Heart right ventricle (tissue), 16 donors: ENCODE results near the gene PRELID3B. TPM values are rescaled to one million over a fixed set of nuclear protein-coding genes. Genes with fewer than 3 reads are reported as not detected.

Experiments
- ATAC-seq, 8 donors: fragments of 200-7000 bp; cut with Tn5 transposase; one replicate each; pipeline ENCODE4 v1.9.1; 2020; ENCODE audit warnings: mild to moderate bottlenecking in 8 of 8, moderate library complexity in 8 of 8, moderate number of reproducible peaks in 1 of 8
- DNase-seq, 2 donors: peaks; one replicate each; pipeline ENCODE4 v3.0.0-alpha.2; 2020
- H3K27ac ChIP-seq, 10 donors: fragments of 200-600 bp; sonication (generic) in 2 of 10; one replicate each; pipeline versions ENCODE4 v1.5.0 to v1.8.0; 2020 to 2022; ENCODE audit warnings: mild to moderate bottlenecking in 3 of 10
- H3K27me3 ChIP-seq, 7 donors: fragments of 200-600 bp; one replicate each; pipeline ENCODE4 v1.8.0; 2021 to 2022; ENCODE audit warnings: mild to moderate bottlenecking in 2 of 7
- H3K36me3 ChIP-seq, 9 donors: fragments of 200-600 bp; sonication (generic) in 1 of 9; one replicate each; pipeline versions ENCODE4 v1.5.0 to v1.8.0; 2020 to 2022; ENCODE audit warnings: mild to moderate bottlenecking in 2 of 9
- H3K4me1 ChIP-seq, 9 donors: fragments of 200-600 bp; sonication (generic) in 1 of 9; one replicate each; pipeline versions ENCODE4 v1.5.0 to v1.8.0; 2020 to 2022; ENCODE audit warnings: mild to moderate bottlenecking in 4 of 9
- H3K4me3 ChIP-seq, 10 donors: fragments of 200-600 bp; sonication (generic) in 2 of 10; one replicate each; pipeline versions ENCODE4 v1.5.0 to v1.8.0; 2020 to 2022; ENCODE audit warnings: mild to moderate bottlenecking in 7 of 10, moderate library complexity in 2 of 10
- H3K9me3 ChIP-seq, 11 donors: fragments of 200-600 bp in 10 of 11; sonication (generic) in 2 of 11; one replicate each; pipeline versions ENCODE4 v1.5.0 to v1.8.0; 2013 to 2022; ENCODE audit warnings: mild to moderate bottlenecking in 2 of 11, control low read depth in 1 of 11, moderate library complexity in 1 of 11
- CTCF ChIP-seq, 9 donors: fragments of 200-600 bp; sonication (generic) in 2 of 9; IDR thresholded peaks; one replicate each; pipeline versions ENCODE4 v1.5.0 to v1.8.0; 2021 to 2022; ENCODE audit warnings: antibody characterized with exemption in 9 of 9, mild to moderate bottlenecking in 5 of 9, moderate library complexity in 1 of 9
- WGBS, 2 donors: extraction: QIAGEN DNeasy Blood & Tissue Kit; methylation state at CpG; one replicate each; pipeline ENCODE4 v1.1.7; 2013; ENCODE audit warnings: inconsistent platforms in 1 of 2; 5-methylcytosine and 5-hydroxymethylcytosine counted together
- intact Hi-C, 10 donors: fragments of 100-400 bp; cut with DNase I; formaldehyde crosslinking; loops; one replicate each; pipeline versions ENCODE4 v1.11.1 to v1.14.2; 2022
- polyA plus RNA-seq, 2 donors: library from polyadenylated mRNA; stranded (reverse); fragments of 200-250 nt; gene quantifications; one replicate each; pipeline ENCODE4 v1.2.3, GENCODE V29; 2013
- total RNA-seq, 10 donors: library from RNA; stranded (reverse); fragmentation: NEBNext Ultra II Directional in 3 of 10; extraction: Animal tissue kit (Norgen Biotek cat#: 25700) in 3 of 10; gene quantifications; one replicate each; pipeline versions ENCODE4 v1.2.1 to v1.2.4, GENCODE V29; 2021 to 2023
- donor health status: Arrhythmogenic right ventricular cardiomyopathy.
- donor health status: ischemic (EF 13 %, LVEDD 7.1; RV severe dilation, severe dysfunction).
- donor health status: healthy with polysubstance abuse.
- donor health status: DM: no; HTN: yes; CAD: no.
- donor health status: DM: no; HTN: no; CAD: no.
- donor health status: ischemic (EF 25% LVEDD 6.9; RV normal size, moderate dysfunction).
- donor health status: ischemic (EF 25% LVEDD 5.7; RV mildly dilated, moderate dysfunction).
- donor health status: healthy.
- donor health status: DM: yes; HTN: yes; CAD: no.
- donor health status: Ischemic cardiomyopathy.
- donor health status: ischemic (EF 35%, LVEDD 5.7; RV mildly dilated, moderate dysfunction).
- donor health status: nonischemic (EF 11% LVEDD 7.7; RV severe dilation, severe dysfunction).
- donor health status: DM: yes; HTN: yes; CAD: no.
- donor health status: PGD.
- donor health status: ischemic (EF 29% LVEDD 5.4; RV normal size, mild dysfunction).
- donor health status: nonischemic (EF 23%, LVEDD 6.1; RV moderate dilation, normal function).

The PRELID3B gene
- total and polyA plus RNA-seq, 12 donors, result 11.5 to 55.9 (median 45.3) TPM

- ATAC-seq (peak in 1 of 8 donors; percentile 2), DNase-seq (peak in 1 of 2 donors; percentile 49)
- no peaks in the 10 kb centered on the region for H3K9me3 ChIP-seq
- H3K27me3 ChIP-seq, result no peaks in the 10 kb centered on the region
- H3K4me3 ChIP-seq, result peak overlapping the region; percentile 65 to 95 (median 86)
- peaks cover 0 to 17% (median 0%) of the 10 kb centered on the region in 9 donors for H3K36me3 ChIP-seq
- H3K27ac ChIP-seq, result peak overlapping the region; percentile 75 to 98 (median 90)
- TF ChIP-seq CTCF (IDR thresholded peaks at IDR 0.05), result no peak
- WGBS, 2 donors, result 86 to 89% methylated on average over 24 of the region's 24 CpGs
- intact Hi-C loops, result loop anchor here in 1 of 10 donors (2.0 kb wide), 1 partner anchor 59 kb away; no protein-coding TSS in a partner anchor
- peaks cover 21 to 81% (median 54%) of the 10 kb centered on the region in 9 donors for H3K4me1 ChIP-seq
Observed at GRCh38 chr20:59007665-59008511, 34.7 kb downstream of the PRELID3B start.

GRCh38 chr20:59006864-59007664 is 35.5 kb downstream of the PRELID3B start, which contains the start of gene CTSZ:
Gene CTSZ, minus strand, starts transcription at chr20:59007254. Its CDS starts 126 bp downstream, at chr20:59007128.
- H3K4me3 ChIP-seq, result peak within 1 kb of the TSS; percentile 65 to 95 (median 86)
- H3K27ac ChIP-seq, result peak within 1 kb of the TSS; percentile 75 to 98 (median 90)
- peak; percentile 51 to 81 for DNase-seq
- peak in 1 of 9 donors; percentile 8 for TF ChIP-seq CTCF (IDR thresholded peaks at IDR 0.05)
- 7 to 8% methylated on average over 64 to 82 of the region's 82 CpGs for WGBS, 2 donors
- peak; percentile 55 to 90 (median 78) for ATAC-seq
- no peaks in the 10 kb centered on the region for H3K9me3 ChIP-seq
- H3K36me3 ChIP-seq, result peaks cover 0 to 25% (median 0%) of the 10 kb centered on the region in 9 donors
- H3K27me3 ChIP-seq, result no peaks in the 10 kb centered on the region
- H3K4me1 ChIP-seq, result peaks cover 21 to 84% (median 54%) of the 10 kb centered on the region in 9 donors
- intact Hi-C loops, result no loop called here

GRCh38 chr20:59006167-59006863 is 36.3 kb downstream of the PRELID3B start:
- ATAC-seq (peak; percentile 5 to 28 (median 12)), DNase-seq (no peak)
- no peak for TF ChIP-seq CTCF (IDR thresholded peaks at IDR 0.05)
- Histone ChIP-seq H3K27ac (peak overlapping the region; percentile 75 to 98 (median 90)), H3K36me3 (peaks cover 0 to 33% (median 3%) of the 10 kb centered on the region in 9 donors), H3K9me3 (no peaks in the 10 kb centered on the region), H3K27me3 (no peaks in the 10 kb centered on the region), H3K4me3 (peak overlapping the region; percentile 65 to 95 (median 86)), H3K4me1 (peaks cover 21 to 76% (median 51%) of the 10 kb centered on the region in 9 donors)
- 29% methylated on average over 28 to 29 of the region's 29 CpGs for WGBS, 2 donors
- intact Hi-C loops, result no loop called here
